IPS DF 19.7 (cell line): ENCODE data around the gene RGP1.

Experiments used
- DNase-seq: peaks from one replicate; pipeline ENCODE4 v3.0.0-alpha.2; 2013; ENCODE audit warnings: low read depth, low spot score

RGP1 gene

DNA sequence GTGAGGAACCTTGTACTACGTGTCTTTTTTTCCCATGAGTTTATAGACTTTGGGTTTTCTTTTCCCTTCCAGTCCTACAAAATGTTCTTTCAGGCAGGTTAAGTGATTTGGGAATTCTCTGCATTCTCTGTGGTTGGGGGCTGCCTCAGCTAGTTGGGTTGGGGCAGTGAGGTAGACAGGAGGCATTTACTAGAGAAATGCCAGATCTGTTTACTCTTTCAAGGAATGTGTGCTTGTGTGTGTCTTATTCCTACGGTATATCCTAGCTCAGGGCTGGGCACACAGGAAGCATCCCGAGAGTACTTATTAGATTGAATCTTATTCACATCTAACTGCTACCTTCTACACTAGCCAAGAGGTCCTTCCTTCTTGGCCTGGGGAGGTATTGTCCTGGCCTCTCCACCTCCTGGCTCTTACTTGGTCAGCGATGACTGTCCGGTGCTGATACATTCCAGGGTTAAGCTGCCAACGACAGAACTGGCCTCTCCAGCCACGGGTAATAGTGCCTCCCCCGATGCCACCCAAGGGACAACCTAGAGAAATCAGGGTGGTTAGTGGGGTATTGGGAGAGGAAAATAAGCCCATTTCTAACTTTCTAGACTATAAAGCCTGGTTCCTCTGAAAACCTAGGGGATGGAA, 5.1 kb upstream of the RGP1 start:
- no peak for DNase-seq

DNA sequence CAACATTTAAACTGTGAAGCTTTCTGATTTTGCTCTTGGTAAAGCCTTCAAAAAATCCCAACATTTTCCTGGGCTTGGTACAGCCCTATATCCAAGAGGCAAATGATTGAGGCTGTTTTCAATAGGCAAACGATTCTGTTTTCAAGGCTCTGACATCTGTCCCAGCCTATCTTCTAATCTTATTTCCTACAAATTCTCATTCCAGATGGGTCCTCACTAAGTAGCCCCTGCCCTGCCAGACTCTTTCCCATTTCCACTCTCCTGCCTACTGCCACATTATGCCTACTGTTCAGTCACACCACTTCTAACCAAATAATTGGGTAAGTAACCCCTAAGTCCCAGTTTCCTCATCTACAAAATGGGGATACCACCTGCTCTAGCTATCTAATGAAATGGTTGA, 3.5 kb upstream of the RGP1 start:
- no peak for DNase-seq

DNA sequence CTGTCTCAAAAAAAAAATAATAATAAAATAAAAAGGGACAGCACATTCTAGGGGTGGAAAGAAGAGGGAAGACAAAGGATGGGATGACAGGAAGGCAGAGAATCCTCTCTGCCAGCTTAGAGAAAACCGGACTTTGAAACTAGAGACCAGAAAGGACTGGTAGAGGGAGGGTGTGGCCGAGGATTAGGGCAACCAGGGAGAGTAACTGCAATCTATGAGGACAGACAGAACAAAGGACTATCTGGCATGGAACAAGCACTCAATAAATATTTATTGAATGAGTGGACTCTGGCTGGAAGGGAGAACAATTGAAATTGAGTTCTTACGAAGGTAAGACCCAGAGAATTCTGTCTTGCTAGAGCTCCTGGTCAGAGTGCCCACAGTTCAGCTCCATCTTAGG, 2.5 kb upstream of the RGP1 start:
- DNase-seq = no peak

GRCh38 chr9:35748242-35748857, 737 bp upstream of the RGP1 start:
- DNase-seq = no peak

DNA sequence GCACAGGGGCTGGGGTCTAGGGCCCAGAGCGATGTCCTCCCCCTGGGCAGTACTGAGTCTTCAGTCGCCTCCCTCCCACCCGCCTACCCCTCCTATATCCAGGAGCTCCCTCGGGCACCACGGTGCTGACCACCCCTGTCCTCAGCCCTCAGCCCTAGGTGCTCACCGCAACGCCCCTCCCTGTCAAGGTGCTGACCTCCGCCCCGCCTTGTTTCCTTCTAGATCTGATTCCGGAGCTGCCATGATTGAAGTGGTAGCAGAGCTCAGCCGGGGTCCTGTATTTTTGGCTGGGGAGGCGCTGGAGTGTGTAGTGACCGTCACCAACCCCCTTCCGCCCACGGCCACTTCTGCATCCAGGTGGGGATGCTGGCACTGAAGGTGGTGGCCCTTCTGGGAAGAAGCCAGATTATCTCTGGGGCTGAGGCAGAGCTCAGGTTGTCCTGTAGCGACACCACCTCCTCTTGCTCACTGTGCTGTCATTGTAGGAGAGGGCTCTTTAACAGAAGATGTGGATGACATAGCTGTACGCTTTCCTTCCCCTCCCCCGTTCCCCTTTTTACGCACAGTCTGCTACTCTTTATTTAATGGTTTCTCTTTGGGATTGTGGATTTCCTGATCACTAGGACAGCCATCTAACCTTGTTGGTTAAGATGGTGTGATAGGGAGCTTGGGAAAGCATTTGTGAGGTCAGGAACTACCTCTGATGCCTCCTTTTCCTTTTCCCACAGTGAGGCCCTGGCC, 598 bp downstream of the RGP1 start:
- DNase-seq = no peak

DNA sequence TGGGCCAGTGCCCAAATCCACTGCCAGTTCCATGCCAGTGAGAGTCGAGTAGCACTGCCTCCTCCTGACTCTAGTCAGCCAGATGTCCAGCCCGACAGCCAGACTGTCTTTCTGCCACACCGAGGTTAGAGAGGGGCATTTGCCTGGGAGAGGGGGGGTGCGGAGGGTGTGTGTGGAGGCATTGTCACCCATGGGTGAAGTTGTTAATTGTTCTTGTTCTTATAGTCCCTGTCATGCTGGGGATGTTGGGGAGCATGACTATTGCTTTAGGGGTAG, 1.1 kb downstream of the RGP1 start:
- no peak for DNase-seq

- no peak for DNase-seq
Measured at GRCh38 chr9:35753466-35753865, 4.4 kb downstream of the RGP1 start.

GRCh38 chr9:35754264-35754663, 5.2 kb downstream of the RGP1 start, which contains the start of gene MSMP:
TSS of gene MSMP (minus strand) at chr9:35754276. CDS start at chr9:35754129, 147 bp downstream.
- no peak for DNase-seq

GRCh38 chr9:35755071-35755470, 6.0 kb downstream of the RGP1 start:
- DNase-seq = no peak

DNA sequence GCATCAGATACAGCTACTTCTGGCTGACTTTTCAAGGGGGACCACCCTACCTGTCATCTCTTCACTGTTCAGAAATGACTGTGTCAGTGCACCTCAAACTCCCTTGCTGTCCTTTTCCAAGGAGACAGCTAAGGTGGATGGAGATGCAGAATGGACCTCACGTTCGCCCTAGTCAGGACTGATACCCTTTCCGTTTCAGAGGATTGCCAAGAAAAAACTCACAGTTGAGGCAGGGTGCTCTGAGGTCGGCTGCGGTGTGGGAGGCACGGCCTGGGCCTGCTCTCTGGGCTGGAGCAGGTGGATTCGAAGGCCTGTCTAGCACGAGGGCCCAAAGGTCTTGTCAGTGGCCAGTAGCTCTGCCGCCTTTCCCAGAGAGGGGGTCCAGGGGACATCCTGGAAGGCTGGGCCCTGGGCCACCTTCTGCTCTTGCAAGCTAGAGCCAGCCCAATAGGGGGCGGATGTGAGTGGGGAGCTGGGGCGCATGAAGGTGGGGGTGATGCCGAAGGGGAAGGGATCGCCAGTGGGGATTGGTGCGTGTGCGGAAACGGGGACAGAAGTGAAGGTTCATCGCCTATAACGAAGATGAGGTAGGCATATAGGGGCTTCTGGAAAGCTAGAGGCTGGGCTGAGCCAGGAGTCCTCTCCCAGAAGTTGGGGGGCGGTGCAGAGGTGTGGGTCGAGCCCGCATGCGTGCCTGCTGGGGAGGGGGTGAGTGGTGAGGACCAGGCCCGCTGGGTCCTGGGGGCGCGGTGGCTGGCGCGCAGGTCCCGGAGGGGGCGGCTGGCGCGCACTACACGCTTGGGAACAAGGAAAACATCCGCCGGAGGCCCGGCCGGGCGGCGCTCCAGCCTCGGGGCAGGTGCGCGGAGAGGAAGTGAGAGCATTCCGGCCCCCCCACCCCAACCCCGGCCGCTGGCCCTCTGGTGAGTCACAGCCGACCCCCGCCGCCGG, 7.5 kb downstream of the RGP1 start:
- no peak for DNase-seq

GRCh38 chr9:35757226-35757891, 8.3 kb downstream of the RGP1 start:
- no peak for DNase-seq

DNA sequence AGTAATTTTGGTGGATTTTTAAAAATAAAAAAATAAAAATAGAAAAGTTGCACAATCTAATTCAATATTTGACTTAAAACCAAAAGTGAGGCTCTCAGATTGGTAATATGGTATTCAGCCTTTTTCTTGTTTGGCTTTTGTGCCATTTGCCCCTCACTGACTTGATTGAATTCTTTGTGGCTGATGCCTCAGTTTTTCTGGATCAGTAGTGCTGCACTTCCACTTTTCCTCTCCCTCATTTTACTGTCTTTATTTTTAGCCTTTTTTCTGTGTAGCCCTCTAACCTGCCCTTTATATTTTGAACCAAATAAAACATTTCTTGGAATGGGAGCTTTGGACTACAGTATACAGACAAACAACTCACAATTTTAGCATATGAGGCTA, 8.8 kb downstream of the RGP1 start:
- DNase-seq = no peak

GRCh38 chr9:35758475-35759050, 9.5 kb downstream of the RGP1 start:
- no peak for DNase-seq

- DNase-seq = no peak
Measured at GRCh38 chr9:35759795-35760194, 10.7 kb downstream of the RGP1 start.

DNA sequence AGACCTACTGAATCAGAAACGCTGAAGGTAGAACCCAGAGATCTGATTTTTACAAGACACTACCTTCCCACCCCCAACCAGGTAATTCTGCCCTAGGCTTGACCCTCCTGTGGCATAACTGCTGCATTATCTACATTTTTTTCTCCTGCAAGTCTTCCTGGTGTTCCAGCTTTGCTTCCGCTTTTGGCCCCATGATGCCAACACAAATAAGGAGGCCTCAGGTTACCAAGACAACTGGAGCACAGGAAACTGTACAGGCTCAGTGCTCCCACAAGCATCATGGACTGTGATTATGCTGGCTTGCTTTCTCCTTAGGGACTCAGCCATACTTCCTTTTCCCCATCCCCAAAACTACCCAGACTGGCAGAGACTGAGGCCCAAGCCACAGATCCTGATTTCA, 11.6 kb downstream of the RGP1 start:
- DNase-seq = no peak

- DNase-seq = no peak
Measured at GRCh38 chr9:35763181-35763580, 14.1 kb downstream of the RGP1 start.

DNA sequence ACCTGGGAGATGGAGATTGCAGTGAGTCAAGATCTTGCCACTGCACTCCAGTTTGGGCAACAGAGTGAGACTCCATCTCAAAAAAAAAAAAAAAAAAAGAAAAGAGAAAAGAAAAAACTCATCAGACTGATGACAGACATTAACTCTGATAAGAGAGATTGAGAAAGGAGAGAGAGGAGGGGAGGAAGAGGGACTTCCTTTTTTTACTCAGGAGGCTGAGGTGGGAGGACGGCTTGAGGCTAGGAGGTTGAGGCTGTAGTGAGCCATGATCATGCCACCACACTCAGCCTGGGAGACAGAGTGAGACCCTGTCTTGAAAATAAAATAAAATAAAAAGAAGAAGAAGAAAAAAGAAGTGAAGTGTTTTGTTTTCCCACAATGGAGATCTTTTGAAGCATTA, 14.7 kb downstream of the RGP1 start:
- no peak for DNase-seq

- no peak for DNase-seq
Measured at GRCh38 chr9:35766997-35767396, 17.9 kb downstream of the RGP1 start.

DNA sequence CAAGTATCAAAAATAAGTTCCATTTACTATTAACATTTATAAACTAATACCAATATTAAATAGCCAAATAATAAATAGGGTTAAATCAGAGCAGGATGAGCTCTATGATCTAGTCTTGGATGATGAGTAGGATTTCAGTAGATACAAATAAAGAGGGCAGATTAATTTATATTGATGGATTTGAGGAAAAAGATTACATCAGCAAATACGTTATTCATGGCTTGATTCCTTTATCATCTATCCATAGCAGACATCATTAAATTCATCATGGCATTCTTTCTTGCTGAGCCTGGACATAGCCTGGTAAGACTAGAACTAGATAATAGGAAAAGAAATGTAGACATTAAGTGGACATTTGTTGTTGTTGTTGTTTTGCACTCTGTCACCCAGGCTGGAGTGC, 18.4 kb downstream of the RGP1 start:
- no peak for DNase-seq

DNA sequence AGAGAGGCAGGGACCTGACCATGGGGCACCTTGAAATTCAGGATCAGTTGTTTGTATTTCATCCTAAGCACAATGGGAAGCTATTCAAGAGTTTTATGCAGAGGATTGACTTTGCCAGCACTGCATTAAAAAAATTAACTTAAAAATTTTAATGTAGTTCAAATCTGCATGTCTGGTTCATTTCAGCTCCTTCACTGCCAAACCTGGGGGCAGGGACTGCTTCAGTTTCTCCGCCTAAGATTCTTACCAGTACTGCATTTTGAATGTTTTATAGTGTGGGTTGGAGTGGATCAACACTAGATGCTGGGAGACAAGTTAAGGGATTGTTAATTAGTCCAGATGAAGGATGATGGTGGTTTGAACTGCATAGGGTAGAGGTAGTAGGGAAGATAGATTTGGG, 20.7 kb downstream of the RGP1 start:
- DNase-seq = no peak

DNA sequence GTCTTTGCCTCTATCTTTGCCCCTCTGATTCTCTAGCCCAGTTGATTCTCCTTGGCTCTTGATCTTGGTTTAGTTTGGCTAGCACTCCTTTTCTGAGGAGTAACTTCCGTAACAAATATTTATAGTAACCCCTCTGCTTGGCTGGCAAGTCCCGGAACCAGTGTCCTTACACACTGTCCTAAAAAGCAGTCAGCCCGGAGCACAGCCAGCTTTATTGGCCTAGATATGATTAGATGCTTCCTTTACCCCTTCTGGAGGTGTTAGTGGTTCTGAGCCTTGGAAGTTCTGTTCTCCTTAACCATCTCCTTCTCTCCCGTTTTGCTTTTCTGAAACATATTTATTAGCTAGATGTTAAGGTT, 22.0 kb downstream of the RGP1 start:
- DNase-seq = no peak
